ENCODE data around the gene WDPCP. TPM values are rescaled to one million over a fixed set of nuclear protein-coding genes. Genes with fewer than 3 reads are reported as not detected.

The WDPCP gene
- total RNA-seq, 1 experiment from 2014 or later = 7.4 TPM

- POLR2A ChIA-PET = no interaction called here
- no peak for ATAC-seq
Measured at GRCh38 chr2:63538390-63538789, 49.9 kb downstream of the WDPCP start.

GRCh38 chr2:63537306-63537705 lies 51.0 kb downstream of the WDPCP start:
- POLR2A ChIA-PET = no interaction called here
- Histone ChIP-seq H3K27me3 (ENCODE audit: control insufficient read depth, insufficient read depth, low read length) (no peaks in the 10 kb centered on the region), H3K36me3 (ENCODE audit: control insufficient read depth, insufficient read depth, low read length) (no peaks in the 10 kb centered on the region), H3K4me1 (ENCODE audit: control insufficient read depth, insufficient read depth, low read length) (no peaks in the 10 kb centered on the region), H3K27ac (ENCODE audit: low read length) (no peak overlapping the region), H3K9me3 (ENCODE audit: control insufficient read depth, insufficient read depth, low read depth, low read length) (no peaks in the 10 kb centered on the region), H3K4me3 (ENCODE audit: low read depth in 2 of 2, low read length in 2 of 2) (no peak overlapping the region)
- BruUV-seq (replicated peaks) = no TSS peak
- no peak for TF ChIP-seq TCF7L2 (IDR thresholded peaks at IDR 0.05; ENCODE audit: low read depth, low read length)
- no peak for TF ChIP-seq SIN3A (IDR thresholded peaks at IDR 0.05; ENCODE audit: borderline replicate concordance, insufficient read depth, low read depth, low read length)
- TF ChIP-seq POLR2AphosphoS5 (IDR thresholded peaks at IDR 0.05; ENCODE audit: low read depth, low read length) = no peak
- TF ChIP-seq REST (IDR thresholded peaks at IDR 0.05; ENCODE audit: insufficient read depth in 1 of 2, low read depth in 2 of 2, low read length in 1 of 2) = no peak
- TF ChIP-seq CTCF (IDR thresholded peaks at IDR 0.05) = no peak
- ATAC-seq (no peak), DNase-seq (ENCODE audit: low read depth, low spot score) (no peak)
- in situ Hi-C loops (cut with HindIII; ENCODE audit: low pct_unique_long_range_greater_than_20kb, low sequenced_read_pairs) = no loop called here
- intact Hi-C loops (cut with micrococcal nuclease; ENCODE audit: unreplicated experiment) = no loop called here
- CTCF ChIA-PET = no interaction called here

More at GRCh38 chr2:63538390-63538789, 49.9 kb downstream of the WDPCP start:
- CTCF ChIA-PET = no interaction called here
- intact Hi-C loops (cut with micrococcal nuclease; ENCODE audit: unreplicated experiment) = no loop called here
- TF ChIP-seq SIN3A (IDR thresholded peaks at IDR 0.05; ENCODE audit: borderline replicate concordance, insufficient read depth, low read depth, low read length) (no peak), REST (IDR thresholded peaks at IDR 0.05; ENCODE audit: insufficient read depth in 1 of 2, low read depth in 2 of 2, low read length in 1 of 2) (no peak), POLR2AphosphoS5 (IDR thresholded peaks at IDR 0.05; ENCODE audit: low read depth, low read length) (no peak), CTCF (IDR thresholded peaks at IDR 0.05) (no peak), TCF7L2 (IDR thresholded peaks at IDR 0.05; ENCODE audit: low read depth, low read length) (no peak)
- no peaks in the 10 kb centered on the region for H3K36me3 ChIP-seq (ENCODE audit: control insufficient read depth, insufficient read depth, low read length)
- DNase-seq (ENCODE audit: low read depth, low spot score) = no peak
- no TSS peak for BruUV-seq (replicated peaks)
- no peaks in the 10 kb centered on the region for H3K27me3 ChIP-seq (ENCODE audit: control insufficient read depth, insufficient read depth, low read length)
- H3K9me3 ChIP-seq (ENCODE audit: control insufficient read depth, insufficient read depth, low read depth, low read length) = no peaks in the 10 kb centered on the region
- H3K27ac ChIP-seq (ENCODE audit: low read length) = no peak overlapping the region
- in situ Hi-C loops (cut with HindIII; ENCODE audit: low pct_unique_long_range_greater_than_20kb, low sequenced_read_pairs) = no loop called here
- H3K4me3 ChIP-seq (ENCODE audit: low read depth in 2 of 2, low read length in 2 of 2) = no peak overlapping the region
- H3K4me1 ChIP-seq (ENCODE audit: control insufficient read depth, insufficient read depth, low read length) = no peaks in the 10 kb centered on the region
